ENCODE data around the gene ADAMTSL1. TPM values are rescaled to one million over a fixed set of nuclear protein-coding genes. Genes with fewer than 3 reads are reported as not detected.

The ADAMTSL1 gene
- total RNA-seq = 0.13 and 1.6 TPM in 2 replicates

DNA sequence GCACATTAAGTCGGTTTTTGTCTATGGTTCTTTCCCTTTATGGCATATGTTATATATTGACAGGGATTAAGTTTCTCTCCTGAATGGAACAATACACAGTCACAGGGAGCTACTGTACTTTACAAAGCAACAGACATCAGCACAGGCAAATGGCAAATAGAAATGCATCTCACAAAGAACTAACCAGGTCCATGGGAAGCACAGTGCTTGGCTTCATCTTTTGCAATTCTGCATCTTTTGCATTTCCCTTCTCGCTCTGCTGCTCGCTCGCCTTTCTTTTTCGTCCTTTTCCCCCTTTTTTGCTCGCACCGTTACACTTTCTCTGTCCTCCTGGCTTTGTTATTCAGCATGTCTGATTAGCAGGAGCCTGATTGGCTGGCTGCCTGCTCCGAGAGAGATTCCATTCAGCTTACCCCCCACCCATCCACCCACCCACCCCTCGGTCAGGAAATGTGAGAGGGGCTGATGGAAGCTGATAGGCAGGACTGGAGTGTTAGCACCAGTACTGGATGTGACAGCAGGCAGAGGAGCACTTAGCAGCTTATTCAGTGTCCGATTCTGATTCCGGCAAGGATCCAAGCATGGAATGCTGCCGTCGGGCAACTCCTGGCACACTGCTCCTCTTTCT, at the start of gene ADAMTSL1:
ADAMTSL1 (plus strand) TSS at position 502 of the 628 bp plus-strand sequence; CDS start at position 582, 80 bp downstream.
- FAIRE-seq (no peak), DNase-seq (ENCODE audit: low read depth) (no peak)
- TF ChIP-seq, protein P1, sequence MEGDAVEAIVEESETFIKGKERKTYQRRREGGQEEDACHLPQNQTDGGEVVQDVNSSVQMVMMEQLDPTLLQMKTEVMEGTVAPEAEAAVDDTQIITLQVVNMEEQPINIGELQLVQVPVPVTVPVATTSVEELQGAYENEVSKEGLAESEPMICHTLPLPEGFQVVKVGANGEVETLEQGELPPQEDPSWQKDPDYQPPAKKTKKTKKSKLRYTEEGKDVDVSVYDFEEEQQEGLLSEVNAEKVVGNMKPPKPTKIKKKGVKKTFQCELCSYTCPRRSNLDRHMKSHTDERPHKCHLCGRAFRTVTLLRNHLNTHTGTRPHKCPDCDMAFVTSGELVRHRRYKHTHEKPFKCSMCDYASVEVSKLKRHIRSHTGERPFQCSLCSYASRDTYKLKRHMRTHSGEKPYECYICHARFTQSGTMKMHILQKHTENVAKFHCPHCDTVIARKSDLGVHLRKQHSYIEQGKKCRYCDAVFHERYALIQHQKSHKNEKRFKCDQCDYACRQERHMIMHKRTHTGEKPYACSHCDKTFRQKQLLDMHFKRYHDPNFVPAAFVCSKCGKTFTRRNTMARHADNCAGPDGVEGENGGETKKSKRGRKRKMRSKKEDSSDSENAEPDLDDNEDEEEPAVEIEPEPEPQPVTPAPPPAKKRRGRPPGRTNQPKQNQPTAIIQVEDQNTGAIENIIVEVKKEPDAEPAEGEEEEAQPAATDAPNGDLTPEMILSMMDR (IDR thresholded peaks at IDR 0.05; ENCODE audit: insufficient read depth, low read length, severe bottlenecking) = no peak
- H3K36me3 ChIP-seq (ENCODE audit: control insufficient read depth, insufficient read depth, low read length) = no peaks in the 10 kb centered on the region
- no peak within 1 kb of the TSS for H3K4me3 ChIP-seq (ENCODE audit: low read depth, low read length)
- H3K27me3 ChIP-seq (ENCODE audit: control insufficient read depth, insufficient read depth, low read length) = no peaks in the 10 kb centered on the region

- Histone ChIP-seq H3K27me3 (ENCODE audit: control insufficient read depth, insufficient read depth, low read length) (no peaks in the 10 kb centered on the region), H3K4me3 (ENCODE audit: low read depth, low read length) (no peak overlapping the region), H3K36me3 (ENCODE audit: control insufficient read depth, insufficient read depth, low read length) (no peaks in the 10 kb centered on the region)
- DNase-seq (ENCODE audit: low read depth) = no peak
- peak; percentile 13 for FAIRE-seq
- TF ChIP-seq, protein P1 (IDR thresholded peaks at IDR 0.05; ENCODE audit: insufficient read depth, low read length, severe bottlenecking) = no peak
Measured at GRCh38 chr9:18427691-18428090, 46.3 kb upstream of the ADAMTSL1 start.

DNA sequence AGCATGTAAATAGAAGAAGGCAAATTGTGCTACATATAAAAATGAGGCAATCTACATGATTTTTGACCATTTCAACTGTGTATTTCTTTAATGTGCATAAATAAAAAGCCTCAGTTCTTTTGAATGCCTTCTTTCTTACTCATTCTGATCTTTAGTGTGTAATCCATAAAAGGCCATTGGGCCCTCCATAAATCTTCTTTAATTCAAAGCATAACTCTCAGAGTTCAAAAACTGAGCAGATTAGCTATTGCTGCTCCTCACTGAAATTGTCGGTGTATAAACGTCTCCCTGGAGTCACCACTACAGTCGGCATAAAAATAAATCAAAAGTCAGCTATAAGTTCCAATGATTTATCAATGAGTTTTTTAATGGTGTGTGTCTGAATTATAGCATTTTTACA, 45.3 kb upstream of the ADAMTSL1 start:
- DNase-seq (ENCODE audit: low read depth) (no peak), FAIRE-seq (no peak)
- TF ChIP-seq, protein P1 (IDR thresholded peaks at IDR 0.05; ENCODE audit: insufficient read depth, low read length, severe bottlenecking) = no peak
- Histone ChIP-seq H3K36me3 (ENCODE audit: control insufficient read depth, insufficient read depth, low read length) (no peaks in the 10 kb centered on the region), H3K27me3 (ENCODE audit: control insufficient read depth, insufficient read depth, low read length) (no peaks in the 10 kb centered on the region), H3K4me3 (ENCODE audit: low read depth, low read length) (no peak overlapping the region)

DNA sequence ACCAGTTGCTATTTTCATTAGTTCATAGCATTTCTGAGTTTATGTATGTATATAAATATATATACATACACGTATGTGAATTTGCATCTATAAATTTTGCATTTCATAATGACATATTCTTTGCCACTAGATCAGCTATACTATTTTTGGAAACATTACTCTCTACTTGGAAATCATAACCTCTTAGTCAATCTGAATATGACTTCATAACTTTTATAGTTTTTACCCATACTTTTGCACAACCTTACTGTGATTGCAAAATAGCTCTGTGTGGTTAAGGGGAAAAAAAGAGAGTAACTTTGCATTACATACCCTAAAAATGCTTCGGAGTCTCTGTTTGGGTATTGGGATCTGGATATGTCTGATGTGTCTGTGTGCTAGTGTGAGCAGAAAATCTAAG, 44.9 kb upstream of the ADAMTSL1 start:
- DNase-seq (ENCODE audit: low read depth) = no peak
- no peaks in the 10 kb centered on the region for H3K36me3 ChIP-seq (ENCODE audit: control insufficient read depth, insufficient read depth, low read length)
- H3K27me3 ChIP-seq (ENCODE audit: control insufficient read depth, insufficient read depth, low read length) = no peaks in the 10 kb centered on the region
- no peak overlapping the region for H3K4me3 ChIP-seq (ENCODE audit: low read depth, low read length)
- FAIRE-seq = no peak
- TF ChIP-seq, protein P1 (IDR thresholded peaks at IDR 0.05; ENCODE audit: insufficient read depth, low read length, severe bottlenecking) = no peak

- TF ChIP-seq, protein P1 (IDR thresholded peaks at IDR 0.05; ENCODE audit: insufficient read depth, low read length, severe bottlenecking) = no peak
- Histone ChIP-seq H3K4me3 (ENCODE audit: low read depth, low read length) (no peak overlapping the region), H3K27me3 (ENCODE audit: control insufficient read depth, insufficient read depth, low read length) (no peaks in the 10 kb centered on the region), H3K36me3 (ENCODE audit: control insufficient read depth, insufficient read depth, low read length) (no peaks in the 10 kb centered on the region)
- no peak for DNase-seq (ENCODE audit: low read depth)
- no peak for FAIRE-seq
Measured at GRCh38 chr9:18433620-18434019, 40.3 kb upstream of the ADAMTSL1 start.

Measured in bronchial epithelial cell (primary cell).